ENCODE results near the gene ANKMY1.

DNA sequence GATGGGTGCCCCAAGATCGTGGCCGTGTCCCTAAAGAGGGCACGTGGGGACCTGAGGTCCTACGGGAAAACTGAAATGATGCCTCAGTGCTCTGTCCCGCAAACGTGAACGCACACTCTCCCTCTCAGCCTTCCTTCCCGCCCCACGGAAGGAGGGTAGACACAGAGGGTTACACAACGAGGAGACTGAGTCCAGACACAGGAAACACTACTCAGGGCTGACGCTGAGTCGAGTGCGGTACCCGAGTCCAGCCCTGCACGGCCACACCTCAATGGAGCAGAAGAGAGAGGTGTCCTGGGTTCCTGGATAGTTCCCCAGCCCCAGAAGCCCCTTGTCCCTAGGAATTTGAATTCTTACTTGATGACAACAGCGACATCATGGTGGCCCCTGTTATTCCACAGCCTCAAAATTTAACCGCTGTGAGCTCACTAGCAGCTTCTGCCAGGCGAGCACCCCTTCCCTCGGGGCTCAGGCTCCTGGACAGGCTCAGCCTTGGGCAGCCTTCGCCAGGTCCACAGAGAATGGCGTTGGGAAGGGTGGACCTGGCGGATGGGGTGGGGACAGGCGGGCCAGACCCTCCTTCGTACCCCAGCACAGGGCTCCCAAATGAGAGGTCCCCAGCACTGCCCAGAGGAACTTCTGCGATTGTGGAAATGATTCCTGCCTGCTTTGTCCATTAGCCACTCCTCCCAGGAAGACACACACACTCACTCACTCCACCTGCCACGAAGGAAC, 9.5 kb upstream of the ANKMY1 start:
- TF ChIP-seq REST (IDR thresholded peaks at IDR 0.05; ENCODE audit: unreplicated experiment) (no peak), ZNF331 (CRISPR knock-in tag; IDR thresholded peaks at IDR 0.05; ENCODE audit: low read depth) (no peak), POLR2AphosphoS5 (IDR thresholded peaks at IDR 0.05; ENCODE audit: low read depth) (no peak), CREB1 (CRISPR knock-in tag; IDR thresholded peaks at IDR 0.05; ENCODE audit: low read depth) (no peak), EZH2 (IDR thresholded peaks at IDR 0.05; ENCODE audit: low read depth, unreplicated experiment) (no peak), NANOG (IDR thresholded peaks at IDR 0.05; ENCODE audit: borderline replicate concordance) (no peak)
- TF ChIP-seq, protein P1, sequence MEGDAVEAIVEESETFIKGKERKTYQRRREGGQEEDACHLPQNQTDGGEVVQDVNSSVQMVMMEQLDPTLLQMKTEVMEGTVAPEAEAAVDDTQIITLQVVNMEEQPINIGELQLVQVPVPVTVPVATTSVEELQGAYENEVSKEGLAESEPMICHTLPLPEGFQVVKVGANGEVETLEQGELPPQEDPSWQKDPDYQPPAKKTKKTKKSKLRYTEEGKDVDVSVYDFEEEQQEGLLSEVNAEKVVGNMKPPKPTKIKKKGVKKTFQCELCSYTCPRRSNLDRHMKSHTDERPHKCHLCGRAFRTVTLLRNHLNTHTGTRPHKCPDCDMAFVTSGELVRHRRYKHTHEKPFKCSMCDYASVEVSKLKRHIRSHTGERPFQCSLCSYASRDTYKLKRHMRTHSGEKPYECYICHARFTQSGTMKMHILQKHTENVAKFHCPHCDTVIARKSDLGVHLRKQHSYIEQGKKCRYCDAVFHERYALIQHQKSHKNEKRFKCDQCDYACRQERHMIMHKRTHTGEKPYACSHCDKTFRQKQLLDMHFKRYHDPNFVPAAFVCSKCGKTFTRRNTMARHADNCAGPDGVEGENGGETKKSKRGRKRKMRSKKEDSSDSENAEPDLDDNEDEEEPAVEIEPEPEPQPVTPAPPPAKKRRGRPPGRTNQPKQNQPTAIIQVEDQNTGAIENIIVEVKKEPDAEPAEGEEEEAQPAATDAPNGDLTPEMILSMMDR (conservative IDR thresholded peaks at IDR 0.05; ENCODE audit: low read depth in 2 of 2), result no peak
